ENCODE results near the gene LAPTM5. TPM values are rescaled to one million over a fixed set of nuclear protein-coding genes. Genes with fewer than 3 reads are reported as not detected.

Gene LAPTM5
- total RNA-seq, 1 experiment from 2014 or later: not detected

DNA sequence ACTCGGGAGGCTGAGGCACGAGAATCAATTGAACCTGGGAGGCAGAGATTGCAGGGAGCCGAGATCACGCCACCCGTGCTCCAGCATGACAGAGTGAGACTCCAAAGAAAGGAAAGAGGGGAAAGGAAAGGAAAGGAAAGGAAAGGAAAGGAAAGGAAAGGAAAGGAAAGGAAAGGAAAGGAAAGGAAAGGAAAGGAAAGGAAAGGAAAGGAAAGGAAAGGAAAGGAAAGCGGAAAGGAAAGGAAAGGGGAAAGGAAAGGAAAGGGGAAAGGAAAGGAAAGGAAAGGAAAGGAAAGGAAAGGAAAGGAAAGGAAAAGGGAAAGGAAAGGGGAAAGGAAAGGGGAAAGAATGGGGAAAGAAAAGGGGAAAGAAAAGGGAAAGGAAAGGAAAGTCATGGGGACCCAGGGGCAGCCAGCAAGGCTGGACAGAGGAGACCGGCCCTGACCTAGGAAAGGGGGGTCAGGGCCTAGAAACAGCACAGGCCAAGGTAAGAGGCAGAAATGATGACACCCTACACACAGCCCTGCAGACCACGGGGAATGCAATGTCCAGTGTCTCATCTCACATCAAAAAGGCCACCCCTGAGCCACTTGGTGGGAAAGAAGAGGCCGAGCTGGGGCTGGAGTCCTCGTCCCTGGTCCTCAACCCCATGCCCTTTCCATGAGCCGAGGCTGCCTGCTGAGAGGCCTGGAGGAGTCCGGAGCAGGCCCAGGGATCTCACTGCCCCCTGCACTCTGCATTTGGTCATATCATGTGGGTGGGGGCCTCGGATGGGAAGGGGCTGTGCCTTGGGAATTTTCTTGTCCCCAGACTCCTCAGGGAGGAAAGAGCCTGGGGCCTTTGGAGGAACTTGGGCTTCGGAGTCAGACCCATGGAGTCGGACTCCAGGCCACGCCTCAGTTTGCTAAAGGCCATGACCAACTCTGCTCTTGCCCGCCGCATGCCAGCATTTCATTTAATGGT is 18.8 kb upstream of the LAPTM5 start:
- Mint-ChIP-seq H3K27ac (ENCODE audit: unreplicated experiment) (no peak overlapping the region), H3K36me3 (ENCODE audit: insufficient read depth, unreplicated experiment) (no peaks in the 10 kb centered on the region), H3K27me3 (ENCODE audit: unreplicated experiment) (peaks cover 73% of the 10 kb centered on the region), H3K4me3 (ENCODE audit: low read depth, unreplicated experiment) (no peak overlapping the region), H3K4me1 (ENCODE audit: low read depth, unreplicated experiment) (peaks cover 8% of the 10 kb centered on the region), H3K9me3 (ENCODE audit: low read depth, unreplicated experiment) (no peaks in the 10 kb centered on the region)
- no TSS peak for BruUV-seq (replicated peaks)
- TF ChIP-seq, protein P1, sequence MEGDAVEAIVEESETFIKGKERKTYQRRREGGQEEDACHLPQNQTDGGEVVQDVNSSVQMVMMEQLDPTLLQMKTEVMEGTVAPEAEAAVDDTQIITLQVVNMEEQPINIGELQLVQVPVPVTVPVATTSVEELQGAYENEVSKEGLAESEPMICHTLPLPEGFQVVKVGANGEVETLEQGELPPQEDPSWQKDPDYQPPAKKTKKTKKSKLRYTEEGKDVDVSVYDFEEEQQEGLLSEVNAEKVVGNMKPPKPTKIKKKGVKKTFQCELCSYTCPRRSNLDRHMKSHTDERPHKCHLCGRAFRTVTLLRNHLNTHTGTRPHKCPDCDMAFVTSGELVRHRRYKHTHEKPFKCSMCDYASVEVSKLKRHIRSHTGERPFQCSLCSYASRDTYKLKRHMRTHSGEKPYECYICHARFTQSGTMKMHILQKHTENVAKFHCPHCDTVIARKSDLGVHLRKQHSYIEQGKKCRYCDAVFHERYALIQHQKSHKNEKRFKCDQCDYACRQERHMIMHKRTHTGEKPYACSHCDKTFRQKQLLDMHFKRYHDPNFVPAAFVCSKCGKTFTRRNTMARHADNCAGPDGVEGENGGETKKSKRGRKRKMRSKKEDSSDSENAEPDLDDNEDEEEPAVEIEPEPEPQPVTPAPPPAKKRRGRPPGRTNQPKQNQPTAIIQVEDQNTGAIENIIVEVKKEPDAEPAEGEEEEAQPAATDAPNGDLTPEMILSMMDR (IDR thresholded peaks at IDR 0.05; ENCODE audit: unreplicated experiment): no peak
- CTCF ChIA-PET: no interaction called here
- intact Hi-C loops (cut with micrococcal nuclease; ENCODE audit: unreplicated experiment): no loop called here
- DNase-seq: no peak

DNA sequence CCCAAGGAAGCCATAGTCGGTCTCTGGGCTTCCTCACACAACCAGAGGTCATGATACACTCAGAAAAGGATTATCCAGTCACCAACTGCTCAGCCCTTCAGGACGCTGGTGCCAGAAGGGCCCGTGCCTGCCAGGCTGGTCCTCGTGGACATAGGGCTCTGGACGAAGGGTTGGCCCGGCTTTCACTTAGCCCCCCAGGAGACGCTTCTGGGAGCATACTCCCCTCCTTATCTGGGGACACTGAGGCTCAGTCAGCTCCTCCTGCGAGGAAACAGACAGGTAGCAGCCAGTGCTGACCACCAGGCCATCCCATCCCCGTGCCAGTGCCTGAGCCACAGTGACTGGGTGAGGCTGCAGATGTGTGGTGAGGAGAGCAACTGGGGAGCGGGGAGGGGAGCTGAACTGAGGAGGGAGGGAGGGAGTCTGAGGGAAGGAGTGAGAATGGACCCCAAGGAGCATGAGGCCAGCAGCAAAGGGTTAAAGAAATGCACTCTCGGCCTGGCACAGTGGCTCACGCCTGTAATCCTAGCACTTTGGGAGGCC is 17.9 kb upstream of the LAPTM5 start:
- BruUV-seq (replicated peaks): no TSS peak
- no peak for DNase-seq

DNA sequence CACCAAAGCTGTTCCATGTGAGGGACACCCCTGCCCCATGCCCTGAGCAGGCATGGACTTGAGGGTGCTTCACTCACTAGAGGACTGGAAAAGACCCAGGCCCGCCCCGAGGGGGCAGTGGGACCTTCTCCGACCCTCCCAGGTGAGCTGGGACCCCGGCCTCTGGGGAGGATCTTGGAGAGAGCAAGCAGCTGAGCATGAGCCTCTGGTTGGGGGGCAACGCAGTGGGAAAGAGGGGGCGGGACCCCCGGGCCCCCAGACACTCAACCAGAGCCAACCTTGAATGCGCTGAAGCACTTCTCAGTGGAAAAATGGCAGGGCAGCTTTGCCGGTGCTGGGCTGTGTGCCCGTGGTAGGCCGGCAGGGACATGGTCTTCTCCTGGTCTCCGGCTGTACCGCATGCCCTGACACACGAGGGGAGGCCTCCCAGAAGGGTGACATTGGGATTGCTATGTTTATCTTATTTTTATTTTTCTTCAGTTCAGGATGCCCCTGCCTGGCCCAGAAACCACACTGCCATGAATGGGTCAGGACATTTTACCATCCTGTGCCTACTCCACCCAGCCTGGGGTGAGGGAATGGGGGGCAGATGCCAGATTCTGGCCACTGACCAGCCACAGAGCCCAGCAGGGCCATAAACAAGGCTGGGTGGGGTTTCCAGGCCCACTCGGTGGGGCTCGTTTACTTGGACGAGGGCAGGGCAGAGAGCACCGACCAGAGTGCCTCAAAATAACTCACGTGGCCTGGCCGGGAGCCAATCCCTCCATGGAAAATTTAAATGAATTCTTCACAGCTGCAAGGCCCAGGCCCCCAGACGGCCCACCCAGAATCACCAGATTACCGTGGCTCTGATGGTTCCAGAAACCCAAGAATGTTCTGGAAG is 17.2 kb upstream of the LAPTM5 start:
- no peak for DNase-seq
- no TSS peak for BruUV-seq (replicated peaks)
- H3K4me1 Mint-ChIP-seq (ENCODE audit: low read depth, unreplicated experiment): peaks cover 8% of the 10 kb centered on the region
- peaks cover 75% of the 10 kb centered on the region for H3K27me3 Mint-ChIP-seq (ENCODE audit: unreplicated experiment)
- H3K36me3 Mint-ChIP-seq (ENCODE audit: insufficient read depth, unreplicated experiment): no peaks in the 10 kb centered on the region
- no peaks in the 10 kb centered on the region for H3K9me3 Mint-ChIP-seq (ENCODE audit: low read depth, unreplicated experiment)
- intact Hi-C loops (cut with micrococcal nuclease; ENCODE audit: unreplicated experiment): no loop called here
- H3K27ac Mint-ChIP-seq (ENCODE audit: unreplicated experiment): no peak overlapping the region
- CTCF ChIA-PET: no interaction called here
- no peak overlapping the region for H3K4me3 Mint-ChIP-seq (ENCODE audit: low read depth, unreplicated experiment)
- TF ChIP-seq, protein P1 (IDR thresholded peaks at IDR 0.05; ENCODE audit: unreplicated experiment): no peak

More for the DNA sequence above, 17.9 kb upstream of the LAPTM5 start:
- Mint-ChIP-seq H3K27me3 (ENCODE audit: unreplicated experiment) (peaks cover 73% of the 10 kb centered on the region), H3K4me3 (ENCODE audit: low read depth, unreplicated experiment) (no peak overlapping the region), H3K36me3 (ENCODE audit: insufficient read depth, unreplicated experiment) (no peaks in the 10 kb centered on the region), H3K4me1 (ENCODE audit: low read depth, unreplicated experiment) (peaks cover 8% of the 10 kb centered on the region), H3K9me3 (ENCODE audit: low read depth, unreplicated experiment) (no peaks in the 10 kb centered on the region), H3K27ac (ENCODE audit: unreplicated experiment) (no peak overlapping the region)
- intact Hi-C loops (cut with micrococcal nuclease; ENCODE audit: unreplicated experiment): no loop called here
- CTCF ChIA-PET: no interaction called here
- TF ChIP-seq, protein P1 (IDR thresholded peaks at IDR 0.05; ENCODE audit: unreplicated experiment): no peak

DNA sequence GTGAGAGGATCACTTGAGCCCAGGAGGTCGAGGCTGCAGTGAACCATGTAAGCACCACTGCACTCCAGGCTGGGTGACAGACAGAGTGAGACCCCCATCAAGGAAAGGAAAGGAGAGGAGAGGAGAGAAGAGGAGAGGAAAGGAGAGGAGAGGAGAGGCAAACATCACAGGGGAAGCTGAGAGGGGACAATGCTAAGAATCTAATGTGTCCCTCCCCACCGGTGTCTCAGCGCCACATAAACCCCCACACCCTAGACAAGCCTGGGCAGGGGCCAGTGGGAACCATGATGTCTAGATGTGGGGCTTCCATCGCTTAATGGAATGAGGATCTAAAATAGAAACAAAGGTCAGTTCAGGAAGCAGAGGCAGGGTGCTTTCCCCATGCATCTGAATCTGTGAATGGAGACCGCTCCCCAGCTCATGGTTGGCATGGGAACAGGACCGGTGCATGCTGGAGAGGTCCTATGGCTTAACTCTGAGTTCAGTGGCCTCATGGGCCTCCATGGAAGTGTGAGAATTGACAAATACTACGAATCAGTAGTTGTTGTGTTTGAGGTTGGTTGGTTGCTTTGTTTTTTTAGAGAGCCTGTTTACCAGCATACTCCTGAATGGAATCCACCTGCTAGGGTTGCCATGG is 16.3 kb upstream of the LAPTM5 start:
- TF ChIP-seq, protein P1 (IDR thresholded peaks at IDR 0.05; ENCODE audit: unreplicated experiment): no peak
- peaks cover 8% of the 10 kb centered on the region for H3K4me1 Mint-ChIP-seq (ENCODE audit: low read depth, unreplicated experiment)
- BruUV-seq (replicated peaks): no TSS peak
- no peak for DNase-seq
- peaks cover 79% of the 10 kb centered on the region for H3K27me3 Mint-ChIP-seq (ENCODE audit: unreplicated experiment)
- CTCF ChIA-PET: no interaction called here
- H3K27ac Mint-ChIP-seq (ENCODE audit: unreplicated experiment): no peak overlapping the region
- no peaks in the 10 kb centered on the region for H3K9me3 Mint-ChIP-seq (ENCODE audit: low read depth, unreplicated experiment)
- H3K4me3 Mint-ChIP-seq (ENCODE audit: low read depth, unreplicated experiment): no peak overlapping the region
- H3K36me3 Mint-ChIP-seq (ENCODE audit: insufficient read depth, unreplicated experiment): no peaks in the 10 kb centered on the region
- intact Hi-C loops (cut with micrococcal nuclease; ENCODE audit: unreplicated experiment): no loop called here
